Endothelial cell of umbilical vein (primary cell): Measurements from ENCODE around the gene ADGRG3. TPM values are rescaled to one million over a fixed set of nuclear protein-coding genes. Genes with fewer than 3 reads are reported as not detected.

Experiments used
- BruUV-seq: library from RNA; stranded (reverse); fragments of 400-500 nt; replicated peaks from 2 replicates; lab custom pipeline; 2021; lab: Mats Ljungman, UMichigan
- CTCF ChIA-PET: fragments of 300-600, 350-600 bp; sonication (Branson Sonifier 250); formaldehyde crosslinking; loops from one replicate; lab custom pipeline; 2021; ENCODE audit warnings: antibody characterized with exemption, inconsistent platforms; lab: Charles Lee
- POLR2A ChIA-PET: fragments of 300-600, 350-600 bp; sonication (Branson Sonifier 250); formaldehyde crosslinking; loops from one replicate; lab custom pipeline; 2021; ENCODE audit warnings: antibody characterized with exemption, inconsistent platforms; lab: Charles Lee
- DNase-seq: peaks from one replicate; pipeline ENCODE4 v3.0.0-alpha.2; 2011; ENCODE audit warnings: low read depth, low spot score
- FAIRE-seq: peaks from 2 replicates; lab custom pipeline; 2011; peaks lifted over from hg19 to GRCh38; lab: Jason Lieb, UNC
- H2AFZ ChIP-seq: 2 replicates; pipeline ENCODE4 v1.6.0; 2012; ENCODE audit warnings: low read depth, low read length, control low read depth, inconsistent platforms
- H3K27ac ChIP-seq: 2 replicates; pipeline ENCODE4 v1.5.1; 2011; ENCODE audit warnings: low read depth, mild to moderate bottlenecking, control low read depth, low read length, moderate library complexity; ENCODE audit not compliant: insufficient read depth
- H3K27me3 ChIP-seq, 2 experiments: 2 replicates each; pipeline versions ENCODE4 v1.6.0 to v1.6.1; 2011; ENCODE audit warnings: low read length in 2 of 2, mixed read lengths in 1 of 2; ENCODE audit not compliant: control insufficient read depth in 2 of 2, insufficient read depth in 2 of 2
- H3K36me3 ChIP-seq, 2 experiments: 2 replicates in 1 of 2; 3 replicates in 1 of 2; pipeline ENCODE4 v1.5.1; 2011; ENCODE audit warnings: low read length in 2 of 2, mild to moderate bottlenecking in 1 of 2, moderate library complexity in 1 of 2; ENCODE audit not compliant: control insufficient read depth in 2 of 2, insufficient read depth in 2 of 2; ENCODE audit errors: extremely low read depth in 1 of 2
- H3K4me1 ChIP-seq: 3 replicates; pipeline ENCODE4 v1.5.1; 2011; ENCODE audit warnings: mild to moderate bottlenecking, low read length; ENCODE audit not compliant: control insufficient read depth, insufficient read depth; ENCODE audit errors: extremely low read depth
- H3K4me2 ChIP-seq: 2 replicates; pipeline ENCODE4 v1.6.1; 2011; ENCODE audit warnings: low read length, control low read depth, mixed read lengths; ENCODE audit not compliant: insufficient read depth
- H3K4me3 ChIP-seq, 3 experiments: fragments of 200-600 bp in 1 of 3; sonication (generic), shearing (Covaris generic) in 1 of 3; replicated peaks in 1 of 3; 2 replicates each; pipeline ENCODE4 v1.5.1; 2011 to 2016; ENCODE audit warnings: control low read depth in 3 of 3, low read length in 3 of 3, mild to moderate bottlenecking in 2 of 3, inconsistent platforms in 1 of 3, low read depth in 1 of 3, moderate library complexity in 1 of 3; ENCODE audit not compliant: insufficient read depth in 1 of 3
- H3K79me2 ChIP-seq: 2 replicates; pipeline ENCODE4 v1.6.0; 2012; ENCODE audit warnings: low read length, inconsistent platforms; ENCODE audit not compliant: control insufficient read depth, insufficient read depth
- H3K9ac ChIP-seq: replicated peaks from 2 replicates; pipeline ENCODE3; 2011; ENCODE audit warnings: low read length, control low read depth; ENCODE audit not compliant: insufficient read depth; ENCODE audit errors: extremely low read depth
- H3K9me1 ChIP-seq: replicated peaks from 3 replicates; pipeline ENCODE4 v1.6.0; 2011; ENCODE audit warnings: mild to moderate bottlenecking, low read length; ENCODE audit not compliant: control insufficient read depth, insufficient read depth; ENCODE audit errors: extremely low read depth
- H3K9me3 ChIP-seq: replicated peaks from 2 replicates; pipeline ENCODE4 v1.5.1; 2012; ENCODE audit warnings: low read length, inconsistent platforms; ENCODE audit not compliant: control insufficient read depth, insufficient read depth
- H4K20me1 ChIP-seq: replicated peaks from 2 replicates; pipeline ENCODE3; 2011; ENCODE audit warnings: mild to moderate bottlenecking, low read length; ENCODE audit not compliant: control insufficient read depth, insufficient read depth; ENCODE audit errors: extremely low read depth
- EZH2 ChIP-seq: IDR thresholded peaks from 2 replicates; pipeline ENCODE4 v1.6.1; 2012; ENCODE audit warnings: borderline replicate concordance, low read depth, mild to moderate bottlenecking, moderate library complexity, low read length, inconsistent platforms; ENCODE audit not compliant: severe bottlenecking
- FOS ChIP-seq: IDR thresholded peaks from 2 replicates; pipeline ENCODE4 v1.6.1; 2011; ENCODE audit warnings: mild to moderate bottlenecking, low read length, moderate library complexity, borderline replicate concordance; ENCODE audit not compliant: insufficient read depth
- GATA2 ChIP-seq: IDR thresholded peaks from 2 replicates; pipeline ENCODE4 v1.7.0; 2011; ENCODE audit warnings: low read depth, mild to moderate bottlenecking, moderate library complexity, mixed read lengths, low read length; ENCODE audit not compliant: insufficient read length, insufficient read depth
- JUN ChIP-seq: IDR thresholded peaks from 2 replicates; pipeline ENCODE4 v1.6.1; 2011; ENCODE audit warnings: borderline replicate concordance, low read depth; ENCODE audit not compliant: insufficient read length, insufficient read depth
- MAX ChIP-seq: IDR thresholded peaks from 2 replicates; pipeline ENCODE4 v1.6.1; 2011; ENCODE audit not compliant: insufficient read depth, insufficient read length
- MYC ChIP-seq: IDR thresholded peaks from one replicate; pipeline ENCODE4 v1.6.1; 2011; ENCODE audit warnings: mild to moderate bottlenecking, low read depth, low read length
- POLR2A ChIP-seq: IDR thresholded peaks from 2 replicates; pipeline ENCODE4 v1.6.1; 2012; ENCODE audit warnings: low read depth, mild to moderate bottlenecking, control low read depth, low read length
- POLR2AphosphoS5 ChIP-seq: IDR thresholded peaks from 2 replicates; pipeline ENCODE4 v1.6.1; 2012; ENCODE audit warnings: low read depth, mild to moderate bottlenecking, control low read depth, low read length, moderate library complexity; ENCODE audit not compliant: insufficient read depth
- dilution Hi-C: fragments of 300-500 bp; cut with MboI; formaldehyde crosslinking; loops from one replicate; pipeline ENCODE4 v1.15.0; 2019; ENCODE audit warnings: low sequenced_read_pairs; ENCODE audit not compliant: extremely low pct_ligation_motif_present
- intact Hi-C: fragments of 100-400 bp; cut with micrococcal nuclease; formaldehyde crosslinking; loops from one replicate; pipeline ENCODE4 v1.10.0; 2022
- polyA plus RNA-seq, 4 experiments: library from polyadenylated mRNA; depleted of rRNA in 3 of 4; stranded (reverse) in 3 of 4; unstranded in 1 of 4; fragments of >200 nt; gene quantifications; 2 replicates each; pipeline versions ENCODE4 v1.2.1 to v1.2.3, GENCODE V29; 2011 to 2012; ENCODE audit warnings: missing spikeins in 1 of 4
- total RNA-seq: library from RNA; stranded (reverse); gene quantifications from 2 replicates; pipeline ENCODE4 v1.2.3, GENCODE V29; 2021
- TF ChIP-seq, protein P1 (sequence below), 2 donors: IDR thresholded peaks; 1 replicate in 1 of 2; 2 replicates in 1 of 2; pipeline ENCODE4 v1.5.1; 2011; ENCODE audit warnings: low read length in 2 of 2, mild to moderate bottlenecking in 2 of 2, moderate library complexity in 2 of 2, control low read depth in 1 of 2, inconsistent platforms in 1 of 2, low read depth in 1 of 2; ENCODE audit not compliant: insufficient read depth in 1 of 2; ENCODE audit errors: extremely low read depth in 1 of 2

Gene ADGRG3
- total and polyA plus RNA-seq, 2 donors (not counting 3 experiments of a cell fraction or from before 2014, with no cell fraction given): not detected

DNA sequence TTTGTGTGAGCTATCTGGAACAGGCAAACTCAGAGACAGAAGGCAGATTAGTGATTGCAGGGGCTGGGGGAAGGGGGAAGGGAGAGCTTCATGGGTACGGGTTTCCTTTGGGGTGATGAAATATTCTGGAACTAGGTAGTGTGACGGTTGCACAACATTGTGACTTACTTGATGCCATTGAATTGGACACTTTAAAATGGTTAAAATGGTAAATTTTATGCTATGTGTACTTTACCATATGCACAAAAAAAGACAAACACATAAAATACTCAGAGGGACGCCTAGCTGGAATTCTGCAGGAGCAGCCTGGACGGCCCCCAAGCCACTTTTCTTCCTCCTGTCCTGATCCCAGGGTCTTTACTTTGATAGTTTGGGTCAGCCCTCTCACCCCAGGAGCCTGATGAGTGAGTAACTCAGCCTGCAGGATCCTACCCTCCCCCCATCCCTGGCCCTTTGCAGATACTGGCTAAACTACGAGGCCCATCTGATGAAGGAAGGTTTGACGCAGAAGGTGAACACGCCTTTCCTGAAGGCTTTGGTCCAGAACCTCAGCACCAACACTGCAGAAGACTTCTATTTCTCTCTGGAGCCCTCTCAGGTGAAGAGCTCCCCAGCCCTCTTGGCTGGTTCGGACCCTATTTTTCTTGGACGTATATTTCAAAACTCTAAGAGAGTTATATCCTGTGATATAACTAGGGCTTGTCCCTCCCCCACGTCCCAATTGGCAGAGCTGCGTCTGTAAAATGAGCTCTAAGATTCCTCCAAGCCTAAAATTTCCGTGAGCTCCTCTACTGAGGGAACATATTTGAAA lies 7.8 kb downstream of the ADGRG3 start:
- Histone ChIP-seq H3K79me2 (no peaks in the 10 kb centered on the region), H3K4me2 (no peak overlapping the region), H3K9ac (no peak overlapping the region), H3K9me3 (no peaks in the 10 kb centered on the region), H3K4me3 (no peak overlapping the region), H3K27me3 (peaks cover 11 to 14% of the 10 kb centered on the region in 2 experiments), H3K36me3 (no peaks in the 10 kb centered on the region), H3K4me1 (peaks cover 7% of the 10 kb centered on the region), H3K9me1 (no peaks in the 10 kb centered on the region), H2AFZ (peak overlapping the region; percentile 38), H3K27ac (no peak overlapping the region), H4K20me1 (no peaks in the 10 kb centered on the region)
- no TSS peak for BruUV-seq
- FAIRE-seq: no peak
- no peak for DNase-seq
- TF ChIP-seq MYC (no peak), POLR2A (no peak), EZH2 (no peak), POLR2AphosphoS5 (no peak), MAX (no peak), FOS (no peak), GATA2 (no peak), JUN (no peak)
- TF ChIP-seq, protein P1, sequence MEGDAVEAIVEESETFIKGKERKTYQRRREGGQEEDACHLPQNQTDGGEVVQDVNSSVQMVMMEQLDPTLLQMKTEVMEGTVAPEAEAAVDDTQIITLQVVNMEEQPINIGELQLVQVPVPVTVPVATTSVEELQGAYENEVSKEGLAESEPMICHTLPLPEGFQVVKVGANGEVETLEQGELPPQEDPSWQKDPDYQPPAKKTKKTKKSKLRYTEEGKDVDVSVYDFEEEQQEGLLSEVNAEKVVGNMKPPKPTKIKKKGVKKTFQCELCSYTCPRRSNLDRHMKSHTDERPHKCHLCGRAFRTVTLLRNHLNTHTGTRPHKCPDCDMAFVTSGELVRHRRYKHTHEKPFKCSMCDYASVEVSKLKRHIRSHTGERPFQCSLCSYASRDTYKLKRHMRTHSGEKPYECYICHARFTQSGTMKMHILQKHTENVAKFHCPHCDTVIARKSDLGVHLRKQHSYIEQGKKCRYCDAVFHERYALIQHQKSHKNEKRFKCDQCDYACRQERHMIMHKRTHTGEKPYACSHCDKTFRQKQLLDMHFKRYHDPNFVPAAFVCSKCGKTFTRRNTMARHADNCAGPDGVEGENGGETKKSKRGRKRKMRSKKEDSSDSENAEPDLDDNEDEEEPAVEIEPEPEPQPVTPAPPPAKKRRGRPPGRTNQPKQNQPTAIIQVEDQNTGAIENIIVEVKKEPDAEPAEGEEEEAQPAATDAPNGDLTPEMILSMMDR (IDR thresholded peaks at IDR 0.05; ENCODE audit: extremely low read depth in 1 of 2, insufficient read depth in 1 of 2, low read depth in 1 of 2, low read length in 2 of 2): no peak
- intact Hi-C loops (no loop called here), dilution Hi-C loops (no loop called here)
- POLR2A ChIA-PET: no interaction called here
- CTCF ChIA-PET: interaction anchor here (1.4 to 1.5 kb wide), 3 partner anchors 22 to 183 kb away, joined by 3 read pairs; no protein-coding TSS in a partner anchor
